GM21786 (cell line): Measurements from ENCODE around the gene BBS5.
"Not testable (repeated sequence)": the region's sequence is repeated elsewhere in the genome, so short reads cannot be mapped to it uniquely, and the experiment has no call there.

Source experiments
- ATAC-seq: cut with Tn5 transposase; IDR thresholded peaks from one replicate; pipeline ENCODE4 v1.9.1; 2021; ENCODE audit not compliant: unreplicated experiment

The BBS5 gene

DNA sequence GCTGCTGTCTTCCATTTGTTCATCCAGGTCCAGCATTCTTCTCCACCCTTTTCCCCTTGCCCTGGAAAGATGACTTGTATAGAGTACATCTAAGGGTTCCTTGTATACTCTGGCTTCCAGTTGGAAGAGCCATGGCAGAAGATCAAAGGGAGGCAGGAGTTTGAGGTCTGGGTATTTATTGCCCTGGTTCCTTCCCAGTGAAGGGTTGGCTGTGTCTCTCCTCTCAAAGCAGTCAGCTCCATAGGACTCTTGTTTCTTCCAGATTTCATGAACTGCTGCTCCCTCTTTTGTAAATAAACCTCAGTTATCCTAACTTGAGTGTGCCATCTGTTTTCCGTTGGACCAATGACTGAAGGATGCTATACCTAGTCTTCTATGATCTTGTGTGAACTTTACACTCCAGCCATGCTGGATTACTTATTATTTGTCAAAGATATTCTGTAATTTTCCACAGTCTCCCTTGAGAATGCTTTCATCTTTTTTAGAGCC, 6.4 kb downstream of the BBS5 start:
- no peak for ATAC-seq

DNA sequence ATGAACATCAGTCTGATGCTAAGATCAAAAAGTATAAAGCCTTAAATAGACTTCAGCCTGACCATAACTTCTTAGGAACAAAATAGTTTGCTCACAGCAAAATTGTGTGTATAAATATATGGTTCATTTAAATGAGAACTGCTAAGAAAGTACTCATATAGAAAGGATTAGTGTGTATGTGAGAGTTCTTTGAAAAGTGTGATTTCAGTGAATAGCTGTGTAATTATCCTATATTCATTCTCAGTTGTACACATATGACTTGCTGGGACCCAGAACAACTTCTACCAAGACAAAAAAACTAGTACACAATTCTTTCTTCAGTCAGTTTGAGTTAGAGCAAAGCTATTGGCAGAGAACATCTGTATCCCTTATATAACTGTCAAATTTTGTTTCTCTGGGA, 7.2 kb downstream of the BBS5 start:
- ATAC-seq = no peak

DNA sequence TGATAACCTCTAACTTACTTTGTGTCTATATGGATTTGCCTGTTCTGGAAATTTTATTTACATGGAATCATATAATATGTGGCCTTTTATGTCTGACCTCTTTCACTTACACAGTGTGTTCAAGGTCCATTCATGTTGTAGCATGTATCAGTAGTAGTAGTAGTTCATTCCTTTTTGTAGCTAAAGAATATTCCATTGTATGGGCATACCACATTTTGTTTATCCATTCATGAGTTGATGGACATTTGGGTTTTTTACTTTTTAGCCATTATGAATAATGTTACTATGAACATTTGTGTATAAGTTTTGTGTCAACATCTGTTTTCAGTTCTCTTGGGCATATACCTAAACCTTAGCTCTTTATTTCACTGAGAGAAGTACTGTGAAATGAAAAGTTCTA, 11.5 kb downstream of the BBS5 start:
- ATAC-seq = no peak

GRCh38 chr2:169491378-169491777, 12.1 kb downstream of the BBS5 start:
- ATAC-seq = no peak

GRCh38 chr2:169493360-169493759, 14.1 kb downstream of the BBS5 start:
- no peak for ATAC-seq

- no peak for ATAC-seq
Measured at GRCh38 chr2:169495310-169495928, 16.1 kb downstream of the BBS5 start.

DNA sequence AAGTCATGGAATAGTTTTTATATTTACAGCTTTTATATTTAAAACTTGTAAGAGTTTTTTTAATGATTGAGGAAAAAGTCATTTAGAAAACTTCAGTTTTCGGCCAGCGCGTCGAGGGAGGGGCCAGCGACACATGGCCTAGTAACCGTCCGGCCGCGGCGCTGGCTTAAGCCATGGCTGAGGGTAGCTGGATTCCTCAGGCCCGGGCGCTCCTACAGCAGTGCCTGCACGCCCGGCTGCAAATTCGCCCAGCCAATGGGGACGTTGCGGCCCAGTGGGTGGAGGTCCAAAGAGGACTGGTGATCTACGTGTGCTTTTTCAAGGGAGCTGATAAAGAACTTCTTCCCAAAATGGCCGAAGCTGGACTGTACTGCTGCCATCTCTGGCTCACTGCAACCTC, 25.4 kb downstream of the BBS5 start:
- ATAC-seq = no peak

DNA sequence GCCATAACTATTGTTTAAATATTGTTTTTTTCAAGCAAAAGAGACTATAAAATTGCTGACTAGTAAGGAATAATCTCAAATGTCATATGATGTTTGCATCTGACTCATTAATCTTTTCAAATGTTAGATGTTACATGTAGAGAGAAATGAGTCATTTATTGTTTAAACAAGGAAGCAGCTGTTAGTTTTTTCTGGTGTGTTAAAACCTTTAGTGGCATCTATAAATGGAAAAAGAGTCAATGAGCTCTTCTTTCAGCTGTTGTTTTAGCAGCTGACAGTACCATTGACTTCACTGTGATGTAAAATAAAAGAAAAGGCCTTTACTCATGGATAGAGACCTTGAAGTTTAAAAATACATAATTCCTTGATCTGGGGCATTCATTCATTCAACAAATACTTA, 28.4 kb downstream of the BBS5 start:
- ATAC-seq = no peak

- no peak for ATAC-seq
Measured at GRCh38 chr2:169509298-169509885, 30.1 kb downstream of the BBS5 start, which contains the start of gene KLHL41. Gene KLHL41, plus strand, starts transcription at chr2:169509702. Its CDS starts 77 bp downstream, at chr2:169509779.

DNA sequence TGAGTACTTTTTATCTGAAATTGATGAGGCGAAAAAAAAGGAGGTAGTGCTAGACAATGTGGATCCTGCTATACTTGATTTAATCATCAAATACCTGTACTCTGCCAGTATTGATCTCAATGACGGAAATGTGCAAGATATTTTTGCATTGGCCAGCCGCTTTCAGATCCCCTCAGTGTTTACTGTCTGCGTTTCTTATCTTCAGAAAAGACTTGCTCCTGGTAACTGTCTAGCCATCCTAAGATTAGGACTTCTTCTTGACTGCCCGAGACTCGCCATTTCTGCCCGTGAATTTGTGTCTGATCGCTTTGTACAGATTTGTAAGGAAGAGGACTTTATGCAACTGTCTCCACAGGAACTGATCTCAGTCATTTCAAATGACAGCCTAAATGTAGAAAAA, 30.7 kb downstream of the BBS5 start:
- no peak for ATAC-seq

DNA sequence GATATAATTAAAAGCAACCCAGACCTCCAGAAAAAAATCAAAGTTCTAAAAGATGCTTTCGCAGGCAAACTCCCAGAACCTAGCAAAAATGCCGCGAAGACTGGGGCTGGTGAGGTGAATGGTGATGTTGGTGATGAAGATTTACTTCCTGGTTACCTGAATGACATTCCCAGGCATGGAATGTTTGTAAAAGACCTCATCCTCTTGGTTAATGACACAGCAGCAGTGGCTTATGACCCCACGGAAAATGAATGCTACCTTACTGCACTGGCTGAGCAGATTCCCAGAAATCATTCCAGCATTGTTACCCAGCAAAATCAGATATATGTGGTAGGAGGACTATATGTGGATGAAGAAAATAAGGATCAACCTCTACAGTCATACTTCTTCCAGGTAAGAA, 31.2 kb downstream of the BBS5 start:
- ATAC-seq = no peak

GRCh38 chr2:169511818-169512217, 32.5 kb downstream of the BBS5 start:
- ATAC-seq = no peak

DNA sequence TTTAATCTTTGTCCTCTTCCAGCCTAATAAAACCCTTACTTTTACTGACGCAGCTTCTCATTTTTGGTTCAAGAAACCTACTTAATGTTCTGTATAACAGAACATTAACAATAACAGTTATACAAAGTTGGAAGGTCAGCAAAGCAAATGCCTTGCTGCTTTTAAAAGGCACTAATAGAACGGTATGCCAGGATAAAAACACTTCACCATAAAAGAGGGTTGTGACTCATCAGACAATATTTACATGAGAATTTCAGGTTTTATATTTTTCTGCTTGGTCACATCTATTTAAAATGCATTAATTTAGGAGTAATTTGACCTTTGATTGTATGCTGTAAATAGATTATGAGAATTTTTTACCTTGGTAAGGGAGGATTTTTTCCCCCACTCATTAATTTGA, 33.2 kb downstream of the BBS5 start:
- ATAC-seq = no peak

GRCh38 chr2:169513094-169513493, 33.8 kb downstream of the BBS5 start:
- no peak for ATAC-seq

- ATAC-seq = no peak
Measured at GRCh38 chr2:169513926-169514325, 34.6 kb downstream of the BBS5 start.

GRCh38 chr2:169514758-169515157, 35.5 kb downstream of the BBS5 start:
- not testable (repeated sequence) for ATAC-seq

GRCh38 chr2:169516488-169516995, 37.2 kb downstream of the BBS5 start:
- ATAC-seq = not testable (repeated sequence)

- no peak for ATAC-seq
Measured at GRCh38 chr2:169520896-169521295, 41.6 kb downstream of the BBS5 start.

- ATAC-seq = no peak
Measured at GRCh38 chr2:169523681-169524080, 44.4 kb downstream of the BBS5 start.

- ATAC-seq = no peak
Measured at GRCh38 chr2:169525434-169525833, 46.1 kb downstream of the BBS5 start.

DNA sequence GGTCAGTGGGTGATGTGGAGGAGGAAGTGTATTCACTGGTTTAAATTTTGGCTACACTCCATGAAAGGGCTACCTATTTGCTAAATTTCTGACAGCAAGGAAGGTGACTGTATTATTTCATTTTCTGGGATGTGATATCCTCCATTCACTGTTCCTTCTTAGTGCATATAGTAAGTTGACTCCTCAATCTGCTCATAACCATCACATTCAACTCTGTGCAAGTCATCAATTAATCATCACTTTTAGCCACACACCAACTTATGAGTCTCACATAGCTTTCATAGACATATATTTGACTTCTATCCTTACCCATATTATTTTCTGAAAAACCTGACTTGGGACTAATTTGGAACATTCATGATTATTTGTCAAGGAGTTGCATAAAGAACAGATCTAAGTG, 47.2 kb downstream of the BBS5 start:
- ATAC-seq = no peak

DNA sequence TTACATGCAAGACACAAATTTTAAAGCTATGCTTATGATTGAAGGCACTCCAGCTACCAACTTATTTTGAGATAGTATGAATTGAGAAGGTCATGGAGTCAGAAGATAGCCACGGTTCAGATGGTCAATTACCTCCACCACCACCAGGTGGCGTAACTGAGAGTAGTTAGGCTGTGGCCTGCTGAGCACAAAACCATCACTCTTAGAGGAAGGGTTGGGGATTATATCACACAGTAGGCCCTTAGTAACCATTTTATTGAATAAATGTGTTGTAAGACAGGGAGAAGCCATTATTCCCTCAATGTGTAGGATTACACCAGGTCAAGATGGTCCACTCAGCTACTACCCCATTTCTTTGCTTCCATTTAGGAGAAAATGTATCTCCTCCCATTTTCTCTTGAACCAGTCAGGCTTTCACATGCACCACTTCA, 49.0 kb downstream of the BBS5 start:
- peak; percentile 87 for ATAC-seq

- ATAC-seq = not testable (repeated sequence)
Measured at GRCh38 chr2:169539460-169539859, 60.2 kb downstream of the BBS5 start.
